ENCODE results near the gene RAB29. TPM values are rescaled to one million over a fixed set of nuclear protein-coding genes. Genes with fewer than 3 reads are reported as not detected.
A peak's percentile ranks its signal among the peaks of the same experiment; 100 is the strongest.

RAB29 gene
- total RNA-seq, 1 experiment from 2014 or later: 18.1 TPM

DNA sequence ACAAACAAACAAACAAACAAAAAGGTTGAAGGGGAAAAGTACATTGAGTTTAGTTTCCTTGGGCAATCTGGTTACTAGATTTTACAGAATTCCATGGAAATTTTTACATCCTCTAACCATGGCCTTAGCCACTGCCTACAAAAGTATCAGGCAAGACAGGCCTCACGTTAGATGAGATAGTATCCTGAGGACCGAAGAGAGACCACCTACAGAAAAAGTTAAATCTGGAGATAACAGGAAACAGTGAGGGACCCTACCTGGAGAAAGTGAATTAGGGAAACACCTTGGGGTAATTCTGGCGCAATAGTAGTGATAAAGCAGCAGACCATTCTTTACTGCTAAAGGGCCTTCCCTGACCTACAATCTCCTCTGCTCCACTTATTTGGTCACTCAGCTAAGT lies 8.7 kb downstream of the RAB29 start:
- no peaks in the 10 kb centered on the region for H3K9me3 ChIP-seq (replicated peaks)
- H3K36me3 ChIP-seq: peaks cover 14% of the 10 kb centered on the region
- peaks cover 36% of the 10 kb centered on the region for H3K4me1 ChIP-seq (replicated peaks)
- H3K4me3 ChIP-seq: no peak overlapping the region
- DNase-seq (ENCODE audit: low read depth in 1 of 2, low spot score in 2 of 2): no peak
- no peak overlapping the region for H3K27ac ChIP-seq
- H3K27me3 ChIP-seq (replicated peaks): no peaks in the 10 kb centered on the region

GRCh38 chr1:205766038-205766437 lies 9.2 kb downstream of the RAB29 start:
- H3K27me3 ChIP-seq (replicated peaks): no peaks in the 10 kb centered on the region

GRCh38 chr1:205764578-205764977 lies 10.7 kb downstream of the RAB29 start:
- Histone ChIP-seq H3K4me1 (replicated peaks) (peaks cover 36% of the 10 kb centered on the region), H3K4me3 (no peak overlapping the region), H3K9me3 (replicated peaks) (0 out of 2 replicates have a peak, but pooled peaks cover 2% of the 10 kb centered on the region), H3K27me3 (replicated peaks) (no peaks in the 10 kb centered on the region), H3K36me3 (peaks cover 3% of the 10 kb centered on the region; the same call in 1 of the 2 replicates), H3K27ac (no peak overlapping the region)
- no peak for DNase-seq (ENCODE audit: low read depth in 1 of 2, low spot score in 2 of 2)

More at GRCh38 chr1:205766038-205766437, 9.2 kb downstream of the RAB29 start:
- H3K4me1 ChIP-seq (replicated peaks): peaks cover 42% of the 10 kb centered on the region
- no peaks in the 10 kb centered on the region for H3K9me3 ChIP-seq (replicated peaks)
- peaks cover 14% of the 10 kb centered on the region for H3K36me3 ChIP-seq
- no peak overlapping the region for H3K4me3 ChIP-seq
- no peak overlapping the region for H3K27ac ChIP-seq
- DNase-seq (ENCODE audit: low read depth in 1 of 2, low spot score in 2 of 2): no peak

DNA sequence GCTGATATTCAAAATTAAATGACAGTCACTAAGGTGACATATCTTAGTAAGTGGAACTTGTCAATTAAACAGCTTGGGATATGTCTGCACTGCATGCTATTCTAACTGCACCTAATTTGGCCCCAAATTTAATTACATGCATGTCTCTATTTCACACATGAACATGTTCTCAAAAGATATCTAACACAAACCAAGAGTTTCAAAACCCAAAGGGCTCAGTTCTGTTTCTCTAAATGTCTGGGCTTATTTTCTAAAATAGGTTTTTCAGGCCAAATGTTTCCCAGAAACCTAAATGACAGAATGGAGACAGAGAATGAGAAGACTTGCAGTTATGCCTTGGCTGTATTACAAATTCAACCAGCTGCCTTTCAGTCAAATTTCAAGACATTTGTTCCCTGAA lies 11.3 kb downstream of the RAB29 start:
- H3K27me3 ChIP-seq (replicated peaks): no peaks in the 10 kb centered on the region
- peaks cover 30% of the 10 kb centered on the region for H3K4me1 ChIP-seq (replicated peaks)
- H3K9me3 ChIP-seq (replicated peaks): 0 out of 2 replicates have a peak, but pooled peaks cover 2% of the 10 kb centered on the region
- DNase-seq (ENCODE audit: low read depth in 1 of 2, low spot score in 2 of 2): no peak
- H3K4me3 ChIP-seq: no peak overlapping the region
- H3K36me3 ChIP-seq: 0 out of 2 replicates have a peak, but pooled peaks cover 3% of the 10 kb centered on the region
- H3K27ac ChIP-seq: no peak overlapping the region

- Histone ChIP-seq H3K27ac (no peak overlapping the region), H3K27me3 (replicated peaks) (no peaks in the 10 kb centered on the region), H3K4me1 (replicated peaks) (peaks cover 18% of the 10 kb centered on the region), H3K36me3 (no peaks in the 10 kb centered on the region), H3K4me3 (no peak overlapping the region), H3K9me3 (replicated peaks) (0 out of 2 replicates have a peak, but pooled peaks cover 2% of the 10 kb centered on the region)
- DNase-seq (ENCODE audit: low read depth in 1 of 2, low spot score in 2 of 2): no peak
Observed at GRCh38 chr1:205760606-205761005, 14.7 kb downstream of the RAB29 start.

GRCh38 chr1:205756552-205756951 lies 18.7 kb downstream of the RAB29 start:
- Histone ChIP-seq H3K4me3 (no peak overlapping the region), H3K36me3 (no peaks in the 10 kb centered on the region), H3K27ac (no peak overlapping the region), H3K27me3 (replicated peaks) (no peaks in the 10 kb centered on the region), H3K9me3 (replicated peaks) (0 out of 2 replicates have a peak, but pooled peaks cover 2% of the 10 kb centered on the region), H3K4me1 (replicated peaks) (peaks cover 11% of the 10 kb centered on the region)
- DNase-seq (ENCODE audit: low read depth in 1 of 2, low spot score in 2 of 2): no peak

DNA sequence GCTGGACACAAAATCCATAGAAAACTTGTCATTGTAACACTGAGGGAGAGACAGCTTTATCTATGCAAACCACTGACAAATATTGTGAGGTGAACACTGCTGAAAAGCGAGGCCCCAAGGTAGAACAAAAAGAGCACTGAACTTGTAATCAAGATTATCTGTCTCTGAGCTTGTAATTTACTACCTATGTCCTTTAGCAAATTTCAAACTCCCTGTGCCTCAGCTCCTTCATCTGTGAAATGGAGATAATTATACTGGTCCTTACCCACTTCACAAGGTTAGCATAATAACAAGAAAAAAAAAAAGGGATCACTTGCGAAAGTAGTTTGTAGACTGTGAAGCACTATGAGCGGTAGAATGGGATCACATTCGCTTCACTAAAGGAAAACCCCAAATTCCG lies 20.4 kb downstream of the RAB29 start:
- no peaks in the 10 kb centered on the region for H3K9me3 ChIP-seq (replicated peaks)
- DNase-seq (ENCODE audit: low read depth in 1 of 2, low spot score in 2 of 2): no peak
- H3K27me3 ChIP-seq (replicated peaks): no peaks in the 10 kb centered on the region

GRCh38 chr1:205751036-205751651 lies 24.1 kb downstream of the RAB29 start:
- Histone ChIP-seq H3K9me3 (replicated peaks) (no peaks in the 10 kb centered on the region), H3K4me1 (replicated peaks) (peaks cover 24% of the 10 kb centered on the region), H3K36me3 (peaks cover 32% of the 10 kb centered on the region), H3K27me3 (replicated peaks) (no peaks in the 10 kb centered on the region), H3K4me3 (no peak overlapping the region), H3K27ac (no peak overlapping the region)
- no peak for DNase-seq (ENCODE audit: low read depth in 1 of 2, low spot score in 2 of 2)

More for the DNA sequence above, 20.4 kb downstream of the RAB29 start:
- Histone ChIP-seq H3K4me1 (replicated peaks) (peaks cover 4% of the 10 kb centered on the region), H3K4me3 (no peak overlapping the region), H3K36me3 (no peaks in the 10 kb centered on the region), H3K27ac (no peak overlapping the region)

- DNase-seq (ENCODE audit: low read depth in 1 of 2, low spot score in 2 of 2): peak; percentile 98 to 99
- Histone ChIP-seq H3K4me1 (replicated peaks) (peaks cover 24% of the 10 kb centered on the region), H3K4me3 (peak within 1 kb of the TSS; percentile 78), H3K9me3 (replicated peaks) (no peaks in the 10 kb centered on the region), H3K27me3 (replicated peaks) (no peaks in the 10 kb centered on the region), H3K36me3 (peaks cover 40% of the 10 kb centered on the region), H3K27ac (peak within 1 kb of the TSS; percentile 89)
Observed at GRCh38 chr1:205750138-205751035, 24.9 kb downstream of the RAB29 start, which contains the start of gene NUCKS1. Gene NUCKS1, minus strand, starts transcription at chr1:205750182. Its CDS starts 209 bp downstream, at chr1:205749973.

GRCh38 chr1:205749234-205750137 lies 25.8 kb downstream of the RAB29 start:
- peak; percentile 98 to 99 for DNase-seq (ENCODE audit: low read depth in 1 of 2, low spot score in 2 of 2)
- H3K27me3 ChIP-seq (replicated peaks): no peaks in the 10 kb centered on the region
- peak overlapping the region; percentile 89 for H3K27ac ChIP-seq
- H3K4me1 ChIP-seq (replicated peaks): peaks cover 24% of the 10 kb centered on the region
- peak overlapping the region; percentile 78 for H3K4me3 ChIP-seq
- peaks cover 46% of the 10 kb centered on the region for H3K36me3 ChIP-seq
- H3K9me3 ChIP-seq (replicated peaks): no peaks in the 10 kb centered on the region

- Histone ChIP-seq H3K36me3 (peaks cover 54% of the 10 kb centered on the region), H3K27me3 (replicated peaks) (no peaks in the 10 kb centered on the region), H3K27ac (peak overlapping the region; percentile 9; the same call in 1 of the 2 replicates), H3K9me3 (replicated peaks) (no peaks in the 10 kb centered on the region), H3K4me1 (replicated peaks) (peaks cover 24% of the 10 kb centered on the region), H3K4me3 (peak overlapping the region; percentile 78)
- no peak for DNase-seq (ENCODE audit: low read depth in 1 of 2, low spot score in 2 of 2)
Observed at GRCh38 chr1:205748403-205749233, 26.7 kb downstream of the RAB29 start.

GRCh38 chr1:205746757-205747412 lies 28.4 kb downstream of the RAB29 start:
- no peak for DNase-seq (ENCODE audit: low read depth in 1 of 2, low spot score in 2 of 2)
- Histone ChIP-seq H3K27me3 (replicated peaks) (no peaks in the 10 kb centered on the region), H3K36me3 (peaks cover 69% of the 10 kb centered on the region), H3K9me3 (replicated peaks) (no peaks in the 10 kb centered on the region), H3K27ac (no peak overlapping the region), H3K4me3 (no peak overlapping the region), H3K4me1 (replicated peaks) (peaks cover 26% of the 10 kb centered on the region)
